ENCODE results near the gene MTNR1B.

The MTNR1B gene

GRCh38 chr11:93002380-93002779 is 32.9 kb downstream of the MTNR1B start:
- TF ChIP-seq SIN3A (IDR thresholded peaks at IDR 0.05; ENCODE audit: borderline replicate concordance, insufficient read depth, low read length) (no peak), REST (IDR thresholded peaks at IDR 0.05; ENCODE audit: insufficient read depth in 1 of 2, low read depth in 2 of 2, low read length in 2 of 2) (no peak), TAF1 (IDR thresholded peaks at IDR 0.05; ENCODE audit: borderline replicate concordance, insufficient read depth, low read length) (no peak), FOXP2 (optimal IDR thresholded peaks at IDR 0.05; ENCODE audit: borderline replicate concordance, extremely low read depth, extremely low read length, insufficient read depth) (no peak), POLR2AphosphoS5 (IDR thresholded peaks at IDR 0.05; ENCODE audit: low read depth, low read length) (no peak)

- TF ChIP-seq FOXP2 (optimal IDR thresholded peaks at IDR 0.05; ENCODE audit: borderline replicate concordance, extremely low read depth, extremely low read length, insufficient read depth), result no peak
- TF ChIP-seq POLR2AphosphoS5 (IDR thresholded peaks at IDR 0.05; ENCODE audit: low read depth, low read length), result no peak
Observed at GRCh38 chr11:93005239-93005638, 35.8 kb downstream of the MTNR1B start.

- TF ChIP-seq FOXP2 (optimal IDR thresholded peaks at IDR 0.05; ENCODE audit: borderline replicate concordance, extremely low read depth, extremely low read length, insufficient read depth) (no peak), TAF1 (IDR thresholded peaks at IDR 0.05; ENCODE audit: borderline replicate concordance, insufficient read depth, low read length) (no peak), REST (IDR thresholded peaks at IDR 0.05; ENCODE audit: insufficient read depth in 1 of 2, low read depth in 2 of 2, low read length in 2 of 2) (no peak), SIN3A (IDR thresholded peaks at IDR 0.05; ENCODE audit: borderline replicate concordance, insufficient read depth, low read length) (no peak), POLR2AphosphoS5 (IDR thresholded peaks at IDR 0.05; ENCODE audit: low read depth, low read length) (no peak)
Observed at GRCh38 chr11:93013646-93014045, 44.2 kb downstream of the MTNR1B start.

GRCh38 chr11:93016595-93016994 is 47.1 kb downstream of the MTNR1B start:
- TF ChIP-seq REST (IDR thresholded peaks at IDR 0.05; ENCODE audit: insufficient read depth in 1 of 2, low read depth in 2 of 2, low read length in 2 of 2), result no peak
- no peak for TF ChIP-seq FOXP2 (optimal IDR thresholded peaks at IDR 0.05; ENCODE audit: borderline replicate concordance, extremely low read depth, extremely low read length, insufficient read depth)
- no peak for TF ChIP-seq POLR2AphosphoS5 (IDR thresholded peaks at IDR 0.05; ENCODE audit: low read depth, low read length)

- TF ChIP-seq SIN3A (IDR thresholded peaks at IDR 0.05; ENCODE audit: borderline replicate concordance, insufficient read depth, low read length), result no peak
- no peak for TF ChIP-seq POLR2AphosphoS5 (IDR thresholded peaks at IDR 0.05; ENCODE audit: low read depth, low read length)
- no peak for TF ChIP-seq FOXP2 (optimal IDR thresholded peaks at IDR 0.05; ENCODE audit: borderline replicate concordance, extremely low read depth, extremely low read length, insufficient read depth)
- TF ChIP-seq REST (IDR thresholded peaks at IDR 0.05; ENCODE audit: insufficient read depth in 1 of 2, low read depth in 2 of 2, low read length in 2 of 2), result no peak
- TF ChIP-seq TAF1 (IDR thresholded peaks at IDR 0.05; ENCODE audit: borderline replicate concordance, insufficient read depth, low read length), result no peak
Observed at GRCh38 chr11:93017821-93018690, 48.6 kb downstream of the MTNR1B start.

Measured in PFSK-1 (cell line).